MV-4-11 (cell line): ENCODE results near the gene GALNT5.
"Not testable (repeated sequence)": the region's sequence is repeated elsewhere in the genome, so short reads cannot be mapped to it uniquely, and the experiment has no call there.

Experiments
- DNase-seq: peaks from one replicate; lab custom pipeline; 2025; lab: John Stamatoyannopoulos, UW

GALNT5 gene

GRCh38 chr2:157257312-157258252 is at the start of gene GALNT5:
Gene GALNT5, plus strand, starts transcription at chr2:157257705. Its CDS starts 378 bp downstream, at chr2:157258083.
- DNase-seq = peak; percentile 16

GRCh38 chr2:157216286-157216965 is 41.1 kb upstream of the GALNT5 start:
- DNase-seq = no peak

GRCh38 chr2:157217409-157217808 is 40.1 kb upstream of the GALNT5 start:
- DNase-seq = no peak

GRCh38 chr2:157218911-157219310 is 38.6 kb upstream of the GALNT5 start:
- no peak for DNase-seq

GRCh38 chr2:157220502-157220901 is 37.0 kb upstream of the GALNT5 start:
- DNase-seq = no peak

- no peak for DNase-seq
Measured at GRCh38 chr2:157221394-157221988, 36.0 kb upstream of the GALNT5 start.

GRCh38 chr2:157223624-157224205 is 33.8 kb upstream of the GALNT5 start:
- no peak for DNase-seq

- DNase-seq = not testable (repeated sequence)
Measured at GRCh38 chr2:157224448-157224847, 33.1 kb upstream of the GALNT5 start.

- no peak for DNase-seq
Measured at GRCh38 chr2:157227592-157227991, 29.9 kb upstream of the GALNT5 start.

GRCh38 chr2:157228946-157229345 is 28.6 kb upstream of the GALNT5 start:
- no peak for DNase-seq

GRCh38 chr2:157229572-157229971 is 27.9 kb upstream of the GALNT5 start:
- DNase-seq = no peak

GRCh38 chr2:157231476-157231875 is 26.0 kb upstream of the GALNT5 start:
- DNase-seq = no peak

GRCh38 chr2:157233506-157233905 is 24.0 kb upstream of the GALNT5 start:
- no peak for DNase-seq

GRCh38 chr2:157236404-157236803 is 21.1 kb upstream of the GALNT5 start:
- no peak for DNase-seq

- no peak for DNase-seq
Measured at GRCh38 chr2:157238296-157238695, 19.2 kb upstream of the GALNT5 start.

- no peak for DNase-seq
Measured at GRCh38 chr2:157244691-157245090, 12.8 kb upstream of the GALNT5 start.

- DNase-seq = no peak
Measured at GRCh38 chr2:157245144-157245840, 12.2 kb upstream of the GALNT5 start.

- DNase-seq = no peak
Measured at GRCh38 chr2:157245846-157246764, 11.4 kb upstream of the GALNT5 start.

GRCh38 chr2:157246765-157247407 is 10.6 kb upstream of the GALNT5 start:
- DNase-seq = no peak

- no peak for DNase-seq
Measured at GRCh38 chr2:157250836-157251235, 6.7 kb upstream of the GALNT5 start.
